TTC549 (cell line): ENCODE measurements around the gene ODAD3.
"Not testable (repeated sequence)": the region's sequence is repeated elsewhere in the genome, so short reads cannot be mapped to it uniquely, and the experiment has no call there.

Experiments
- FAIRE-seq: peaks from 2 replicates; lab custom pipeline; 2012; peaks lifted over from hg19 to GRCh38; lab: Jason Lieb, UNC

Gene ODAD3

GRCh38 chr19:11460207-11460606, 25.3 kb upstream of the ODAD3 start:
- FAIRE-seq = no peak

GRCh38 chr19:11458912-11459311, 24.0 kb upstream of the ODAD3 start:
- FAIRE-seq = not testable (repeated sequence)

GRCh38 chr19:11458236-11458900, 23.4 kb upstream of the ODAD3 start:
- FAIRE-seq = no peak

GRCh38 chr19:11457831-11458230, 22.9 kb upstream of the ODAD3 start:
- FAIRE-seq = no peak

GRCh38 chr19:11457115-11457514, 22.2 kb upstream of the ODAD3 start:
- FAIRE-seq = no peak

- no peak for FAIRE-seq
These were observed 21.7 kb upstream of the ODAD3 start for GRCh38 chr19:11456659-11457058.

GRCh38 chr19:11455233-11455554, 20.3 kb upstream of the ODAD3 start:
- FAIRE-seq = not testable (repeated sequence)

GRCh38 chr19:11453468-11454341, 18.8 kb upstream of the ODAD3 start:
- no peak for FAIRE-seq

GRCh38 chr19:11452620-11453310, 17.8 kb upstream of the ODAD3 start:
- FAIRE-seq = no peak

GRCh38 chr19:11451871-11452619, 17.1 kb upstream of the ODAD3 start:
- peak; percentile 78 for FAIRE-seq

- no peak for FAIRE-seq
These were observed 16.5 kb upstream of the ODAD3 start for GRCh38 chr19:11451327-11451870.

GRCh38 chr19:11450570-11451326, 15.8 kb upstream of the ODAD3 start:
- no peak for FAIRE-seq

GRCh38 chr19:11448923-11449554, 14.1 kb upstream of the ODAD3 start:
- no peak for FAIRE-seq

- FAIRE-seq = no peak
These were observed 13.5 kb upstream of the ODAD3 start for GRCh38 chr19:11448410-11448809.

- FAIRE-seq = no peak
These were observed 12.7 kb upstream of the ODAD3 start for GRCh38 chr19:11447347-11448262.

GRCh38 chr19:11446652-11447301, 11.9 kb upstream of the ODAD3 start:
- FAIRE-seq = no peak

- no peak for FAIRE-seq
These were observed 11.3 kb upstream of the ODAD3 start for GRCh38 chr19:11446271-11446651.

GRCh38 chr19:11445141-11445540, 10.2 kb upstream of the ODAD3 start:
- no peak for FAIRE-seq

- no peak for FAIRE-seq
These were observed 9.1 kb upstream of the ODAD3 start for GRCh38 chr19:11444059-11444458.
